ENCODE measurements around the gene FSTL5.

Gene FSTL5

DNA sequence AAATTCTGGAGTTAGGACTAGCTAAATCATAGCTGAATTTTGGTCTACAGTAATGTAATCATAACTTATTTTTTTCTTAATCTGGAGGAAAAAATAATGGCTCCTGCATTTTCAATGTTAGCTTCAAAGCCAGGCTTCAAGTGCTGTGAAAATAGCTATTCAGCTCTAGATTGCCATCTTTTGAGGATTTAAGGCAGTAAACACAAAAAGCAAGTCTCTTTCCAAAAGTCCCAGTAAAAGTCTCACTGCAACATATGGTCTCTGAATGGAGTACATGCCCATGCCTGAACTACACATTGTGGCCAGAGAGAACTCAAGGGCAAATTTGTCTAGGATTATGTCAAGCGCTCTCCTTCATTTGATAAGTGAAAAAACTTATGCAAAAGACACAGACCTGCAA, 720.9 kb downstream of the FSTL5 start:
- no peak for DNase-seq

DNA sequence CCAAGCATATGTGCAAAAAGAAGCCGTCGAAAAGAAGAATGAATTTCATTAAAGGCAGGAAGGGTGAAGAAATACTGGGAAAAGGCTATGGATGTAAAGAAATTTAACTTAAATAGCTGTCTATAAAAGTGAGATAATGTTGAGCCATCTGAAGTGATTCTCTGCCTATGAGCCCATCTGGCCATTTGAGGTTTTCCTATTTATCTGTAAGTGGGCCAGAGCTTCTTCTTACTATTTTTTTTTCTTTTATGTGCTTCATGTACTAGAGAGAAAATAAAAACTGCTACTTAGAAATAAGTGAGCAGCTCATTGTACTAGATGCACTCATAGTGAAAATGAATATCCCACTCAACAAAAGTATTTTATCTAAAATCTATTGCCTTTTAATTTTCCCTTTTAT, 725.7 kb downstream of the FSTL5 start:
- no peak for DNase-seq

DNA sequence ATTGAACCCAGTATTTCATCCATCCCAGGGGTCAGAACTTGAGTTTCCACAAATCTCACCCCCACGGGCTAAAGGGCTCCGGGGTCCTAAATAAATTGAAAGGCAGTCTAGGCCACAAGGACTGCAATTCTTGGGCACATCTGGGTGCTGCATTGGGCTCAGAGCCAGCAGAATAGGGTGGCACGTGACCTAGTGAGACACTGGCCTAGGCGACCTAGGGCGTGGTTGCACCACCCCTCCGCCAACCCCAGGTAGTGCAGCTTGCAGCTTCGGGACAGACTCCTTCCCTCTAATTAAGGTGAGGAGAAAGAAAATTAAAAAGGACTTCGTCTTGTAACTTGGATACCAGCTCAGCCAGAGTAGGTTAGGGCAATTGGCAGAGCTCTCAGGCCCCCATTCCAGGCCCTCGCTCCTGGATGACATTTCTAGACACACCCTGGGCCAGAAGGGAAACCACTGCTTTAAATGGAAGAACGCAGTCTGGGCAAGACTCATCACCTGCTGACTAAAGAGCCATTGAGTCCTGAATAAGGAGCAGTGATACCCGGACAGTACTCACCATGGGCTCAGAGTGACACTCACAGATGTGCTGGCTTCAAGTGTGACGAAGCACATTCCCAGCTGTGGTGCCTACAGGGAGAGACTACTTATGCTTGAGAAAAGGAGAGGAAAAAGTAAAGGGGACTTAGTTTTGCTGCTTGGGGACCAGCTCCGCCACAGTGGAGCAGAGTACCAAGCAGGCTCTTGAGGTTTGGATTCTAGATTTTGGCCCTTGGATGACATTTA, 735.4 kb downstream of the FSTL5 start:
- DNase-seq = no peak

DNA sequence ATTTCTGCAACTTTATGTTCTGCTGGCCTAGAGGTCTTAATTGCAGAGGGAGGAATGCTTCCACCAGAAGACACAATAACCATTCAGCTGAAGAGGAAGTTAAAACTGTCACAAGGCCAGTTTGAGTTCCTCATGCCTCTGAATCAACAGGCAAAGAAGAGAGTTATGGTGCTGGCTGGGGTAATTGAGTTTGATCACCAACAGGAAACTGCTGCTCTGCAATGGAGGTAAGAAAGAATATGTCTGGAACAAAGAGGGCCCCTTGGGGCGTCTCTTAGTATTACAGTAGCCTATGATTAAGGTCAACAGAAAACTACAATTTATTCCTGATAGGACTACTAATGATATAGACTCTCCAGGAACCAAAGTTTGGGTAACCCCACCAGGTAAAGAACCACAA, 744.0 kb downstream of the FSTL5 start:
- DNase-seq = no peak

DNA sequence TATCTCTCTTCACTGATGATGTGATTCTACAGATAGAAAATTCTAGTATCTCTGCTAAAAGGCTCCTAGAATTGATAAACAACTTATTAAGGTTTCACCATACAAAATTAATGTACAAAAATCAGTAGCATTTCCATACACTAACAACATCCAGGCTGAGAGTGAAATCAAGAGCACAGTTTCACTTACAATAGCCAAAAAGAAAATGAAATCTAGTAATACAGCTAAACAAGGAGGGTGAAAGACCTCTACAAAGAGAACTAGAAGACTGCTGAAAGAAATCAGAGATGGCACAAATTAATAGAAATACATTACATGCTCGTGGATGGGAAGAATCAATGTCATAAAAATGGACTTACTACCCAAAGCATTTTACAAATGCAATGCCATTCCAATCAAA, 751.9 kb downstream of the FSTL5 start:
- DNase-seq = no peak

DNA sequence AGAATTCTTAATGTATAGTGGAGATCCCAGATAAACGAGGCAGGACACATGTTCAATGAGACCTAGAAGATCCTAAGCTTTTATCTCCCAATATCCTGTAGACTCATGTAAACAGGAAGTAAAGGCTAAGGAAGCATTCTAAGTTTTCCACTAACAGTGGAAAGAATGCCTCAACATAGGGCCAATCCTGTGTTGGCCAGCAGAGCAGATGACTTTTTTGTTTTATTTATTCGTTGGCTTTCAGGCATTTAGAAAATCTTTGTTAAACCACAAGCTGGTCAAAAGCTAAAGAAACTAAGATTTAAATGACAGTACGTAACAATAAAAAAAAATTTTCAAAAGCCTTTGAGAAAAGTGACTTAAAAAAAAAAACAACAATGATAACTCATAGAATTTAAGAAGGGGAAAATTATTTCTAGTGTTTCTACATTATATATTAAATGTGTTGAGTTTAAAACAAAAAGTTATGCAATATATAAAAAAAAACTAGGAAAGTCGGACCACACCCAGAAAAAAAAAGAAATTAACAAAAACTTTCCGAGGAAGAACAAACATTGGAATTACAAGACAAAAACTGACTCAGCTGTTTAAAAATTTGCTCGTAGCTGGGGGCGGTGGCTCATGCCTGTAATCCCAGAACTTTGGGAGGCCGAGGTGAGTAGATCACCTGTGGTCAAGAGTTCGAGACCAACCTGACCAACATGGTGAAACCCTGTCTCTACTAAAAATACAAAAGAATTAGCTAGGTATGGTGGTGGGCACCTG, 759.3 kb downstream of the FSTL5 start:
- no peak for DNase-seq

DNA sequence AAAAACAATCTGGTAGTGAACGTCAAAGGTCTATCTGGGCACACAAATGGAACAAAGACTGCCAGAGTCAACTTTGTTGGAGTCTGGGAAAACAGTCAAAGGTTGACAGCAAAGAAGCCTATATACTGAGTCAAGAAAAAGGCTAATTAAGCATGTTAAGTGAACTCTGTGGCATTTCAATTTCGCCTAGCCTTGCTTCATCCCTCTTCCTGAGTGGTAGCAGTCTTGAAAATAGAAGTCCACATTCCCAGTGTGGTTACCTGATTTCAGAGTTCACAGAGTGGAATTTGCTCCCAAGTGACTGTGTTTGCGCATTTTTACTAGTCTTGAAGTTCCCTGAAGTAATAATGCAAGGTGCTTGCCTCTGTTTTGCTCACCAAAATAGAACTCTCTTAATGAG, 760.0 kb downstream of the FSTL5 start:
- no peak for DNase-seq

DNA sequence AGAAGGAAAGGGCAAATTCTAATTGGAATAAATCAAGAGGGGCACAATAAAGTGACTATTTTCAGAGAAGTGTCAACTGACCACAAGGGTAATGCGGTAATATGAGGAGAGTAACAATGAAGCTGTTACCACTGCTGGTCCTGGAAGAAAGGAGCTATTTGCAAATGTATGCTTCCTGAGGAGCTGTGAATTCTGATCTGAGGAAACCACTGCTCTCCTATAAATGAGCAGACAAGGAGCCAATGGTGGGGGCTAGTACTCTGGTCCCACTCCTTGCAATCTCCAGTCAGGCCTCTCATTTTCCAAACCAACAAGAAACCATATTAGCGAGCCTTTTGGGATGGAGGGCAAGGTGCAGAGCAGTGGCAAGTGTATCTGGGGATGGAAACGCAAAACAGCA, 770.2 kb downstream of the FSTL5 start:
- no peak for DNase-seq

DNA sequence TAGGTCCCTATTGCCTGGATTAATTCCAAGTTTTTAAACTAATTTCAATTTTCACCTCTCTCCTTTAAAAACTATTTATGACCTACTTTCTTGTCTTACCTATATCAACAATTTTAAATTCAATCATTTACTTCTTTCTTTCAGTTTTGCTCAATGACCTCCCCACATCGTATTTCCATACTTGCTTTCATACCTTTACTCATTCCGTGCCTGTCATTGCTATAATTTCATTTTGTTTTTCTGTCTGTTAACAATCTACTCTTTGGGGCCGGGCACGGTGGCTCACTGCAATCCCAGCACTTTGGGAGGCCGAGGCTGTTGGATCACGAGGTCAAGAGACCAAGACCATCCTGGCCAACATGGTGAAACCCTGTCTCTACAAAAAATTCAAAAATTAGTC, 781.1 kb downstream of the FSTL5 start:
- no peak for DNase-seq

DNA sequence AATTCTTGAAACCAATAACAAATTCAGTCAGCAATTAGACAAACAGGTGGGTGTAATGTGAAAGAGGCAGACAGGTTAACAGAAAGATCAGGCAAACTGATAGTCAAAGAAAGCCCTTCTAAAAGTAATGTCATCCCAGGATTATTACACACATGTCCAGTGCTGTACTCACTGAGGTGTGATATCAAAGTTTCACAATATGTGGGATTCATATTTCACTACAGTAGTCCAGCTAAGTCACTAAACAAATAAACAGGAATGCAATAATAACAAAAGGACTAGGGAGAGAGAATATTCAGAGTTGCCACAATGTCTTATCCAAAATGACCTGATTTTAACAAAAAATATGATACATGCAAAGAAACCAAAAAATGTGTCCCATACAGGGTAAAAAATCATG, 787.5 kb downstream of the FSTL5 start:
- DNase-seq = no peak

DNA sequence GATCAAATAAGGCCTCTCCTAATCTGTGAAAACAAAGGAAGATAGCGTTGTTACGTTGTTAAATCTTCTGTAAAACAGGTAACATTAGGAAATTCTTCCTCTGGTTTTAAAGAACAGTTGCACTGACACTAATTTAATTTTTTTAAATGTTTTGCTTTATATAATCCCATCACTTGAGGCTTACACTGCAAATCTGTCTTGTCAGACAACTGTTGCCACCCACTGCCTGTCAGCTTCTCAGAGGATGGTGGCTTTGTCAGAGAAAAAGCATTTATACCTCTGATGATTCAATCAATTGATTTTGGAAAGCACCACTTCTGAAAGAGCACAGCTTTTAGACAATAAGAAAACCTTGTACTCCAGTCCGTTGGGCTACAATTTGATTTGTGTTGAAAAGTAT, 799.1 kb downstream of the FSTL5 start:
- no peak for DNase-seq

DNA sequence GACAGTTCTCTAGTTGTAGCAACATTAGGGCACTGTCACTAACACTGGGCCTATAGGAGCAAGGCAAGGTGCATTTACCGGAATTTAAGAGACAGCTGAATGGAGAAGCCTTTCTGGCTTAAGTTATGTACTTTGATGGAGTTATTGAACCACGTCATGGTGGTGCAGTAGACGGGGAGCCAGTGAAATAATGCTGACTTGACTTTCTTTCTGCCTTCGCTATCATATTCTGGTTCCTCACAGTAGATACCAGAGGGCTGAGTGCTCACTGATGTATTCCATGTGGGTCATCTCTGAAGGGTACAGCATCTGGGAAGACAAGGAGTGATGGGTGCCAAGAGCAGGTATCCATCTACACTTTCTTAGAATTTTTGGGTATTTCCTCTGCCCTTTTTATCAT, 802.8 kb downstream of the FSTL5 start:
- no peak for DNase-seq

DNA sequence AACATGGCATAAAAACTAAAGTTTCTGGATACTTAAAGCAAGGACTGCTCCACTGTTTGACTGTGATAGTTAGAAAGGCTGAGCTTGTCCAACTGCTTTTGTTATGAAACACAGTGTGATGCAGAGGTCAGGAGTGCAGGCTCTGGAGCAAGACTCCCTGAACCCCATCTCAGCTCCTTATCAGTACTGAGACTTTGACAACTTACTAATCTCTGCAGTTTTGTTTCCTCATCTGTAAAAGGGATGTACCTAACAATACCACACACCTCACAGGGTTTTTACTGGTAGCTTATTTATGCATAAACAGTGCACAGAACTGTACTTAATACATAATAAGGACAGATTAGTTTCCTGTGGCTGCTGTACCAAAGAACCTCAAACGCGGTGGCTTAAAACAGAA, 804.3 kb downstream of the FSTL5 start:
- no peak for DNase-seq

DNA sequence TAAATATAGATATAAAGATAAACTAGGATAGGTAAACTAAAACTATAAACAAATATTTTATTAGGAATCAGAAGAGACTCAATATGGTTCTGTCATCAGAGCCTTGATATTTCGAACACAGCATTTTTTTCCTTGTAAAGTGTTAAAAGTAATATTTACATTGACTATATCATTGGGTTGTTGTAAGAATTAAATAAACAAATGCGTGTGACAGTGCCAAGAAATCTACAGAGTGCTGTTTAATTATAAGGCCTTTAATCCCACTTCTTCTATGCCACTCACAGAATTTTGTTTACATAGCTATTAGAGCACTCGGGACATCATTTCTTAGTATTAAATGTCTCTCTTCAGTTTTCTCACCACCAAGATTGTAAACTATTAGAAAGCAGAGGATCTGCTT, 807.4 kb downstream of the FSTL5 start:
- DNase-seq = no peak

DNA sequence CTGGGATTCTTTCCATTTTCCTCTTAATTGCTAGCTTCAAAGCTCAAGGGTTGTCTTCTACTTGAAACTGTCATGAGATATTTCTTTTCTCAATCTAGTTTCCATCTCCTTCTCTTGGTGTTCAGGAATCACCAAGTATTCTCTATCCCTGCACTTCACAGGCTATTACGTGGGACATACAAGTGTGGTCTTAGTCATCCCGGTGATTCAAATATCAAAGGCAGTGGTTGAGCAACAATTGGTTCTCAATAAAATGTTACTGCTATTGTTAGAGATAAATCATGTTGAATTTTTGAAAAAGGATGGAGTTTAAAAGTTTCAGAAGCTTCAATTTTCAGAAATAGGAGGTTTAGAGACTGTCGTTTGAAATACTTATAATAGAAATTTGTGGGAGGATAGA, 812.9 kb downstream of the FSTL5 start:
- no peak for DNase-seq

DNA sequence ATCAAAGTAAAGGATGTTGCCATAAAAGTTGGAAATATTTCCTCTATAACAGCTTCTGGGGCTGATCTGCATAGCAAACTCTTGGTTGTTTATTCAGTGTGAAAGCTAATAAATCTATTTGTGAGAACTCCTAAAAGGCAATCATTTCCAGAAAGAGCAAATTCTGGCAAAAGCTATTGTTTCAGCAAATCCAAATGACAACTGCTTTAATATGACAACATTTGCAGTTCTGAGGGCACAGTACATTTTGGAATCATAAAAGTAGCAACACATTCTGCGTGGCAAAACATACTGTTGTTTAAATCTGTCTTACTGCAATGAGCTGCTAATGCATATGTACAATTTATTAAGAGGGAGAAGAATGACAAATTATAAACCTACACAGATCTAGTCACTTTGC, 818.1 kb downstream of the FSTL5 start:
- no peak for DNase-seq

DNA sequence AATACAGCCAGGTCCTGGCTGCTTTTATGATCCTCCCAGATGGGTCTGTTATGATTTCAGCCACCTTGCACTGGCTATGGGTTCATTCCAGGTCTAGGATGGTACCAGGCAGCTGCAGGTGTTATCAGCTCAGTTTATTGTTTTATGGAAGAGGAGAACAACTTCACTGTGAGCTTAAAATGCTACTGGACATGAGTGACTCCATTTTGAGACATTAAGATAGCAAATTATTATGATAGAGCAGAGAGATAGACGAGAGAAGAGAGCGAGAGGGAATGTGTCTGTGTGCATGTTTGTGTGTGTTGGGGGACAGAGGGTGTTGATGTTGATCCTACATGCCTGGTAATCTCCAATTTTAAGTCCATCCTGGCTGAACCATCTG, 820.2 kb downstream of the FSTL5 start:
- DNase-seq = no peak

DNA sequence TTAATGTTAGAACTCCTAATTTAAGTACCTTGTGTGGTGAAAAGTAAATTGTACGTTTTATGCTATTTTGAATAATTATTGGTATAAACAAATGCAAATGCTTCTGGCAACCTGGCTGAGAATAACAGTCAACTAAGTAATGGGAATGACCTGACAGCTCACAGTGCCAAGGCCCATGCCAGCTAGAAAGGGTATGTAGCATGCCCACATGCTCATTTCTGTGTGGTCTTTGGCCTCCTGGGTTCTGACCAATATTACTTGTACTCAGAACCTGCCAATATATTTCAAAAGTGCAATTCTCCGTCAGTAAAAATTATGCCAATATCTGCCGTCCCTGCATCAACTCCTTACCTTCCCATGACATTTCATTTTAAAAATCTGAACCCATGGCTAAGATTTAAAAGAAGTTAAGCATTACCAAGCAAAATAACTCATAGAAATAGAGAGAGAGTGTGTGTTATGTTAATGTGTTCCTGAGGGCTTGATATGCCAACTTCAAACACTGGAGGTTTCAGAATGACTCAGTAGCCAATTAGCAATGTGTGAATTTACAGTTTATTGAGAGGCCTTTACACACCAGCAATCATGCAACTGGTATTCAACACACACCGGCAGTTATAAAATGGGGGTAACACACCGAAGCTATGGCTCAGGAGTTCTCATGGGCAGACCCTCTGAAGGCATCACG, 820.8 kb downstream of the FSTL5 start:
- no peak for DNase-seq

DNA sequence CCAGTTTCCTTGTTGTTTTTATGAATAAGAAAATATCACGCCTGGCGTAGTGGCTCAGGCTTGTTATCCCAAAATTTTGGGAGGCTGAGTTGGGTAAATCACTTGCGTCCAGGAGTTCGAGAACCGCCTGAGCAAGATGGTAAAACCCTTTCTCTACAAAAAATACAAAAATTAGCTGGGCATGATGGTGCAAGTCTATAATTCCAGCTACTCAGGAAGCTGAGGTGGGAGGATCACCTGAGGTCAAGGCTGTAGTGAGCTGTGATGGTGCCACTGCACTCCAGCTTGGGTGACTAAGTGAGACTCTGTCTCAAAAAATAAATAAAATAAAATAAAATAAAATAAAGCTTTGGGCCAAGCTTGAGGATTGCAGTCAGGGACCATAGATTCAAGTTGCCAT, 827.2 kb downstream of the FSTL5 start:
- DNase-seq = no peak

DNA sequence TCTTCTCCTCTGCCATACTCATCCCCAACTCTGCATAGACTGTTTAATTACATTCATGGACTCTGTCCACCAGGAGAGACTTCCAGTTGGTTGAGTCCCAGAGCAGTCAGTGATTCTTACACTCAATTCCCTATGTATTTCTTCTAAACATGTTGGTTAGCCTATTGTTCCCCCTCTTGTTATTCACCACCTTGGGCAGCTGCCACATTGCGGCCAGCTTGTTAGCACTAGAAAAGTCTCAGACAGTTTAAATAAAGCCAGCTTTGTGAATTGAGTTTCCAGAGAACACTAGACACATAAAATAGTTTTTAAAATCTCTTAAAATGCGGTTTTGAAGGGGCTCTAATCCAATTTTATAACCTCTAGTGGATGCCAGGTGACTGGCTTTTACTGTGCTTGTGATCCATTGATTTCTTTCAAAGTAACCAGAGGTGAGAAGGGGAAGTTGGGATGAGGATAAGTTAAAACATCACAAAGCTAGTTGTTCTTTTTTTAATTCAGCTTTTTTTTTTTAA, 827.7 kb downstream of the FSTL5 start:
- no peak for DNase-seq

Data from cerebellar nuclear complex (tissue), 1 donor.